GM12878 (cell line): ENCODE data around the gene ZSCAN10. TPM values are rescaled to one million over a fixed set of nuclear protein-coding genes. Genes with fewer than 3 reads are reported as not detected.
"Not testable (repeated sequence)": the region's sequence is repeated elsewhere in the genome, so short reads cannot be mapped to it uniquely, and the experiment has no call there.

Experiments used
- ATAC-seq: fragments of 200-7000 bp; cut with Tn5 transposase; 3 replicates; pipeline ENCODE4 v1.9.1; 2020; ENCODE audit warnings: mild to moderate bottlenecking, moderate library complexity
- BruUV-seq: library from RNA; stranded (reverse); fragments of 400-500 nt; replicated peaks from 2 replicates; lab custom pipeline; 2021; lab: Mats Ljungman, UMichigan
- CTCF ChIA-PET: fragments of 300-600 bp; sonication (Branson Sonifier 250); formaldehyde crosslinking; extraction: SDS; loops from one replicate; lab custom pipeline; 2021; ENCODE audit warnings: inconsistent platforms; lab: Yijun Ruan, JAX
- POLR2A ChIA-PET: fragments of 350-600 bp; formaldehyde crosslinking; extraction: SDS; loops from one replicate; lab custom pipeline; 2021; ENCODE audit warnings: inconsistent platforms; lab: Charles Lee
- RAD21 ChIA-PET: fragments of 300-600 bp; sonication (Branson Sonifier 250); formaldehyde crosslinking; loops from one replicate; lab custom pipeline; 2023; ENCODE audit warnings: antibody characterized with exemption; ENCODE audit not compliant: unreplicated experiment; lab: Charles Lee
- SMC1A ChIA-PET: fragments of 300-600 bp; sonication (Branson Sonifier 250); formaldehyde crosslinking; loops from one replicate; lab custom pipeline; 2023; ENCODE audit not compliant: unreplicated experiment, uncharacterized antibody; lab: Charles Lee
- DNase-seq: peaks from one replicate; pipeline ENCODE4 v3.0.0-alpha.2; 2011; ENCODE audit warnings: low read depth, low spot score
- FAIRE-seq: peaks from 3 replicates; lab custom pipeline; 2011; peaks lifted over from hg19 to GRCh38; lab: Jason Lieb, UNC
- H2AFZ ChIP-seq: 2 replicates; pipeline ENCODE4 v1.6.0; 2011; ENCODE audit warnings: low read depth, low read length, control low read depth; ENCODE audit not compliant: control insufficient read depth
- H3K27ac ChIP-seq: 2 replicates; pipeline ENCODE4 v1.5.1; 2011; ENCODE audit warnings: control low read depth; ENCODE audit not compliant: control insufficient read depth, insufficient read depth
- H3K27me3 ChIP-seq, 2 experiments: replicated peaks in 1 of 2; 2 replicates each; pipeline versions ENCODE4 v1.6.0 to v1.6.1; 2011; ENCODE audit warnings: low read length in 1 of 2; ENCODE audit not compliant: control insufficient read depth in 2 of 2, insufficient read depth in 2 of 2
- H3K36me3 ChIP-seq, 2 experiments: 2 replicates each; pipeline ENCODE4 v1.5.1; 2011; ENCODE audit warnings: low read length in 1 of 2; ENCODE audit not compliant: control insufficient read depth in 2 of 2, insufficient read depth in 2 of 2
- H3K4me1 ChIP-seq: 2 replicates; pipeline ENCODE4 v1.6.1; 2011; ENCODE audit warnings: mild to moderate bottlenecking, low read length, moderate library complexity, mixed read lengths; ENCODE audit not compliant: control insufficient read depth, insufficient read depth
- H3K4me2 ChIP-seq: 2 replicates; pipeline ENCODE4 v1.6.0; 2011; ENCODE audit warnings: control low read depth; ENCODE audit not compliant: control insufficient read depth, insufficient read depth
- H3K4me3 ChIP-seq: fragments of 200-600 bp; sonication (generic); 2 replicates; pipeline ENCODE4 v1.5.1; 2016
- H3K79me2 ChIP-seq: 2 replicates; pipeline ENCODE4 v1.6.0; 2011; ENCODE audit warnings: low read length; ENCODE audit not compliant: control insufficient read depth, insufficient read depth
- H3K9ac ChIP-seq: 2 replicates; pipeline ENCODE4 v1.8.0; 2011; ENCODE audit warnings: low read length, control low read depth, mixed read lengths; ENCODE audit not compliant: control insufficient read depth, insufficient read depth
- H3K9me3 ChIP-seq: replicated peaks from 3 replicates; pipeline ENCODE4 v1.5.1; 2011; ENCODE audit warnings: mild to moderate bottlenecking, low read length; ENCODE audit not compliant: control insufficient read depth, insufficient read depth
- H4K20me1 ChIP-seq: 2 replicates; pipeline ENCODE4 v1.6.0; 2011; ENCODE audit not compliant: control insufficient read depth, insufficient read depth
- CREM ChIP-seq: IDR thresholded peaks from 2 replicates; pipeline ENCODE4 v1.6.1; 2014; ENCODE audit warnings: antibody characterized with exemption, low read depth
- WGBS: methylation state at CpG from one replicate; pipeline ENCODE4 v1.1.6; 2016; ENCODE audit warnings: low lambda C conversion rate; ENCODE audit not compliant: insufficient replicate concordance, insufficient coverage; ENCODE audit errors: missing lambda C conversion rate; 5-methylcytosine and 5-hydroxymethylcytosine counted together
- in situ Hi-C: fragments of 300-500 bp; cut with MboI; formaldehyde crosslinking; loops from 9 replicates; pipeline ENCODE4 v1.14.3; 2018; ENCODE audit warnings: mixed read lengths
- intact Hi-C: fragments of 100-400 bp; cut with micrococcal nuclease; formaldehyde crosslinking; loops from one replicate; pipeline ENCODE4 v1.14.2; 2022; ENCODE audit not compliant: unreplicated experiment
- polyA plus RNA-seq, 11 experiments: library from polyadenylated mRNA; depleted of rRNA in 4 of 11; unstranded in 6 of 11; stranded (reverse) in 5 of 11; fragments of >200 nt; fragmentation: Nextera tagmentation in 4 of 11; fragmentation: Illumina TruSeq in 1 of 11; extraction: Ambion mirVana in 4 of 11; extraction: Trizol in 1 of 11; gene quantifications; 1 replicate in 1 of 11; 2 replicates in 10 of 11; pipeline versions ENCODE4 v1.2.1 to v1.2.3, GENCODE V29; 2011 to 2016; ENCODE audit warnings: inconsistent platforms in 2 of 11, missing spikeins in 2 of 11, low read depth in 1 of 11
- total RNA-seq, 4 experiments: library from RNA; depleted of rRNA in 3 of 4; stranded (reverse); fragments of >200 nt in 3 of 4; fragmentation: Illumina TruSeq in 1 of 4; extraction: Trizol in 1 of 4; gene quantifications; 2 replicates each; pipeline versions ENCODE4 v1.2.1 to v1.2.3, GENCODE V29; 2013 to 2021

Gene ZSCAN10
- total and polyA plus RNA-seq, 10 of the 15 experiments (the other 5 are each of a cell fraction or from before 2014, with no cell fraction given), result 0.06 to 0.33 TPM; not detected in 8

DNA sequence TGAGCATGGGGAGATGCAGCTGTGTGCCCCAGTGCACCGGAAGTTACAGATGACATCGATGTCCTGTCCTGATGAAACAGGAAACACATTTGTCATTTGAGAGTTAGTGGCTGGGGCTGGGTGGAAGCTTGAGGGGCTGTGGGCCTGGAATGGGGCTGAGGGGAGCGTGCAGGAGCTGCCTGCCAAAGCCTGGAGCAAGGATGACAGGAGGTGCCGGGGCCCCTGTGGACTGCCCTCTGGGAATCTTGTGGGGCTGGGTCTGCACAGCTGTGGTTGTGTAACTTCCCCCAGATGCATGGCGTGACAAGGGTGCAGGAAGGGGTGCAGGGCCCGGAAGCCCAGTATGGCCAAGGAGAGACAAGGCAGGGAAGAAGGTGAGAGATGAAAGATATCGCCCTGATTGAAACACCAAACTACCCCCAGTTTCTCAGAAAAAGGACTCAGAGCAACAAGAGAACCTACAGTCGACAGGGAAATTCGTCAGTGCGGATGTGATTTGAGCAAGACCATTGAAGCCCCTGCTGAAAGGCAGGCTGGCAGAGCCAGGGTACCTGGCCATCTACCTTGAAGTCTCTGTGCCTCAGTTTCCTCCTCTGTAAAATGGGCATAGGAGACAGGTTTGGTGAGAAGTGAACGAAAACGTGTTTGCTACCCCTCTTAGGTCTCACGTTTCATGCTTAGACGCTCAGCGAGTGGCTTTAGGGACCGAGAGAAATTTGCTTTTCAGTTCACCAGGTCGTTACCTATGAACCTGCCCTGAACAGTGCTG, 43.9 kb downstream of the ZSCAN10 start (continued):
- peak; percentile 42; the same call in 1 of the 2 replicates for TF ChIP-seq CREM

DNA sequence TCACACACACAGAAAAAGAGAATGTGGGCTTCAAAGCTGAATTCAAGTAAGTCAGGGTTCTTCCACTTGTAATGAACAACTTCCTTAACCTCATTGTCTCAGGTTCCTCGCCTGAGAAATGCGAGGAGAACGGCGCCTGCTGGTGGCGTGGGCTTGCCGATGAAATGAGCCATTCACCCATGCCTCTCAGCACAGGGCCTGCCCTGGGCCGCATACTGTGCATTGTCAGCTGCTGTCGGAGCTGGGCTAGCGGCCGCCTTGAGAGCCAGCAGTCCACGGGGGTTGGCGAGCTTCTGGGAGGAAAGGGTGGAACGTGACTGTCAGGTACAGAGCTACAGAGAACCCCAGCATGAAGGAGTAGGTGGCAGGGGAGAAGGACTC, 45.8 kb downstream of the ZSCAN10 start:
- H3K27me3 ChIP-seq, FAIRE-seq, H2AFZ ChIP-seq, H3K36me3 ChIP-seq, H3K9ac ChIP-seq, DNase-seq, RAD21 ChIA-PET, H3K4me3 ChIP-seq, in situ Hi-C loops, H3K9me3 ChIP-seq, BruUV-seq, H4K20me1 ChIP-seq, intact Hi-C loops, H3K4me2 ChIP-seq, H3K79me2 ChIP-seq, POLR2A ChIA-PET, CTCF ChIA-PET, H3K27ac ChIP-seq, SMC1A ChIA-PET: not testable (repeated sequence)
- peaks cover 12% of the 10 kb centered on the region for H3K4me1 ChIP-seq
- WGBS, result 79% methylated on average over 13 of the region's 13 CpGs
- ATAC-seq, result peak; percentile 54

DNA sequence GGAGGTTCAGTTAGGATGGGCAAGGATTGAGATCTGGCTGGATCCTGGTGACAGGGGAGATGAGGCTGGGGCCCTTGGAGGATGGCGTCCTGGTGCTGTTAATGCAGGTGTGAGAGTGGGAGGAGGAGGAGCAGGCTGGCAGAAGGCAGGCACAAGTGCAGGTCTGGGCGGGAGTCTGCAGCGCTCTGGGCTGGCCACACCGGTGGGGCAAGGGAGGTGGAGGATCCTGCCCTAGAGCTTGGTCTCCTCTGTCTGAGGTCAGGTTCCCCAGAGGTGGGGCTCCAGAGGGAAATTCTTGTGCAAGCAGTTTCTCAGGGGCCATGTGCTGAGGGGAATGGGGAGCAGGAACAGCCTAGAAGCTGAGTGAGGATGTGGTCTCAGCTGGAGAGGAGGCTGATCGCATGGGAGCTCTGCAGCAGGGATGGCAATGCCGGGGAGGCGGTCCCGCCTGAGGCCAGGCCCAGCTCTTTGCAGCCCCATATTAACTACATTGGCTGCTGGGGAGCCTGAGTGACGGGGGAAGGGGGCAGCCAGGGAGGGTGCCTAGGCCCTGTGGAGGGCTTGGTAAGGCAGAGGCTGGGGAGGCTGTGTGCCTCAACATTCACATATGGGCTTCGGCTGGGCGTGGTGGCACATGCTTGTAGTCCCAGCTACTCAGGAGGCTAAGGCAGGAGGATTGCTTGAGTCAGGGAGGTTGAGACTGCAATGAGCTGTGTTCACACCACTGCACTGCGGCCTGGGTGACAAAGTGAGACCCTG, 46.3 kb downstream of the ZSCAN10 start:
- BruUV-seq, H3K9me3 ChIP-seq, H4K20me1 ChIP-seq, POLR2A ChIA-PET, intact Hi-C loops, SMC1A ChIA-PET, H2AFZ ChIP-seq, H3K27me3 ChIP-seq, H3K4me1 ChIP-seq, H3K4me3 ChIP-seq, H3K4me2 ChIP-seq, H3K36me3 ChIP-seq, H3K9ac ChIP-seq, in situ Hi-C loops, H3K27ac ChIP-seq, H3K79me2 ChIP-seq, CTCF ChIA-PET, DNase-seq: not testable (repeated sequence)
- RAD21 ChIA-PET, result interaction anchor here (0.6 kb wide), 1 partner anchor 138 kb away, joined by 4 read pairs; no protein-coding TSS in a partner anchor
- WGBS, result 84% methylated on average over 11 of the region's 12 CpGs
- peak; percentile 82 for FAIRE-seq
- peak; percentile 41 for ATAC-seq
